Measurements from ENCODE around the gene TEF.

The TEF gene

GRCh38 chr22:41352058-41352457 is 29.7 kb upstream of the TEF start:
- no peak for ATAC-seq
- TF ChIP-seq CSRNP3 (CRISPR knock-in tag; IDR thresholded peaks at IDR 0.05) (no peak), PATZ1 (CRISPR knock-in tag; IDR thresholded peaks at IDR 0.05; ENCODE audit: borderline replicate concordance) (no peak), ZNF565 (CRISPR knock-in tag; conservative IDR thresholded peaks at IDR 0.05; ENCODE audit: low read depth) (no peak), ZNF70 (CRISPR knock-in tag; IDR thresholded peaks at IDR 0.05) (no peak), GLIS3 (CRISPR knock-in tag; IDR thresholded peaks at IDR 0.05) (no peak)

- TF ChIP-seq BACH2 (CRISPR knock-in tag; IDR thresholded peaks at IDR 0.05; ENCODE audit: borderline replicate concordance) (no peak), ZFP3 (CRISPR knock-in tag; IDR thresholded peaks at IDR 0.05) (no peak), TCF4 (CRISPR knock-in tag; IDR thresholded peaks at IDR 0.05; ENCODE audit: borderline replicate concordance) (no peak), CSRNP3 (CRISPR knock-in tag; IDR thresholded peaks at IDR 0.05) (no peak), ZNF8 (CRISPR knock-in tag; IDR thresholded peaks at IDR 0.05) (no peak), POU6F1 (CRISPR knock-in tag; IDR thresholded peaks at IDR 0.05; ENCODE audit: borderline replicate concordance, low read depth) (no peak), ZC3H10 (CRISPR knock-in tag; IDR thresholded peaks at IDR 0.05) (no peak), GLIS3 (CRISPR knock-in tag; IDR thresholded peaks at IDR 0.05) (no peak), ISL1 (CRISPR knock-in tag; IDR thresholded peaks at IDR 0.05) (no peak), TOX (CRISPR knock-in tag; IDR thresholded peaks at IDR 0.05; ENCODE audit: borderline replicate concordance) (no peak), RARB (CRISPR knock-in tag; IDR thresholded peaks at IDR 0.05) (no peak), ZNF565 (CRISPR knock-in tag; conservative IDR thresholded peaks at IDR 0.05; ENCODE audit: low read depth) (no peak), TSHZ2 (CRISPR knock-in tag; IDR thresholded peaks at IDR 0.05) (no peak), SNAI2 (CRISPR knock-in tag; IDR thresholded peaks at IDR 0.05) (no peak), ARNTL (CRISPR knock-in tag; IDR thresholded peaks at IDR 0.05; ENCODE audit: borderline replicate concordance, low read depth) (no peak)
Measured at GRCh38 chr22:41353862-41354575, 27.7 kb upstream of the TEF start.

GRCh38 chr22:41354979-41355378 is 26.8 kb upstream of the TEF start:
- ATAC-seq = no peak
- TF ChIP-seq BACH2 (CRISPR knock-in tag; IDR thresholded peaks at IDR 0.05; ENCODE audit: borderline replicate concordance) (no peak), CSDC2 (CRISPR knock-in tag; IDR thresholded peaks at IDR 0.05) (no peak), ZFP3 (CRISPR knock-in tag; IDR thresholded peaks at IDR 0.05) (no peak)

More at GRCh38 chr22:41353862-41354575, 27.7 kb upstream of the TEF start:
- no peak for ATAC-seq

GRCh38 chr22:41355895-41356294 is 25.8 kb upstream of the TEF start:
- ATAC-seq = no peak
- TF ChIP-seq SNAI2 (CRISPR knock-in tag; IDR thresholded peaks at IDR 0.05) (no peak), TCF4 (CRISPR knock-in tag; IDR thresholded peaks at IDR 0.05; ENCODE audit: borderline replicate concordance) (no peak), TSHZ2 (CRISPR knock-in tag; IDR thresholded peaks at IDR 0.05) (no peak), ZFP30 (CRISPR knock-in tag; IDR thresholded peaks at IDR 0.05) (no peak), ESRRG (CRISPR knock-in tag; IDR thresholded peaks at IDR 0.05) (no peak), CREB5 (CRISPR knock-in tag; IDR thresholded peaks at IDR 0.05; ENCODE audit: low read depth) (no peak), TOX (CRISPR knock-in tag; IDR thresholded peaks at IDR 0.05; ENCODE audit: borderline replicate concordance) (no peak), GLIS3 (CRISPR knock-in tag; IDR thresholded peaks at IDR 0.05) (no peak)

Data from SK-N-SH treated with all-trans-retinoic acid at 6 μM for 48 hours (cell line).